Measurements from ENCODE around the gene DNAJB2.
"Not testable (repeated sequence)": the region's sequence is repeated elsewhere in the genome, so short reads cannot be mapped to it uniquely, and the experiment has no call there.

Gene DNAJB2

DNA sequence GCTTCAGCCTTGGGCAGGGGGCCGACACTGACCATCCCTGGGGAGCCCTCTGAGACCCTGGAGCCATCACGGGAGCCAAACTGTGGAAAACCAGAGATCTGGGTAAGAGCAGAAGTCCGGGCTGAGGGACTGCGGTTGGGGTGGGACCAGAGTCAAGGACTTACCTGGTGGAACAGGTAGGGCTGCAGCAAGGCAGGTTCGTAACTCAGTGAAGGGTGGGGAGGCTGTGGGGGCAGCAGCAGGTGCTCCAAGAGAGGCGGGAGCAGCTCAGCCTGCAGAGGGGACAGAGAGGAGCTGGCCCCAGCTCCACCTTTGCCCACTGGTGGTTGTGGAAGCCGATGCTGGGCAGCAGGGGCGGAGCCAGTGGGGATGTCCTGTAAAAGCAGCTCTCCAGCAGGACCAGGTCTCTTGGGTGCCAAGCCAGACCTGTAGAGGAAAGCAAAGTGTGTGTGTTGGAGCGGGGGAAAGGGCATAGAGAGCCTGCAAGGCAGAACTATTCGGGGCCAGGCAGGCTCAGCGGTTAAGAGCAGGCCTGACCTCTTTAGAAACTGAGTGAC lies 23.3 kb downstream of the DNAJB2 start:
- DNase-seq: no peak

DNA sequence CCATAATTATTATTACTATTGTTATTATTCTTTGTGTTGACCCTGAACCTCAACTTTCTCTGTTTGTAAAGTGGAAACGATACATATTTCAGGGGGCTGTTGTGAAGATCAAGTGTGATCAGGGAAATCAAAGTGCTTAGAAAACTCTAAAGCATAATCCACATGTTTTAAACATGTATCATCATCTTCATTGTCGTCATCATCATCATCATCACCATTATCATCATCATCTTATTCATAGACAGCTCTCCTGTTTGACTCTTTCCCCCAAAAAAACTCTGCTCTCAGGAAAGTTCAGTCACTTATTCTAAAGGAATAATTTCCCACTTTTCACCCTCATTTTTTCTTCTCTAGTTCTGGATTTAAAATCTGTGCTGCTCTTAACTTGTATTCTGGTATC lies 25.1 kb downstream of the DNAJB2 start:
- no peak for DNase-seq

DNA sequence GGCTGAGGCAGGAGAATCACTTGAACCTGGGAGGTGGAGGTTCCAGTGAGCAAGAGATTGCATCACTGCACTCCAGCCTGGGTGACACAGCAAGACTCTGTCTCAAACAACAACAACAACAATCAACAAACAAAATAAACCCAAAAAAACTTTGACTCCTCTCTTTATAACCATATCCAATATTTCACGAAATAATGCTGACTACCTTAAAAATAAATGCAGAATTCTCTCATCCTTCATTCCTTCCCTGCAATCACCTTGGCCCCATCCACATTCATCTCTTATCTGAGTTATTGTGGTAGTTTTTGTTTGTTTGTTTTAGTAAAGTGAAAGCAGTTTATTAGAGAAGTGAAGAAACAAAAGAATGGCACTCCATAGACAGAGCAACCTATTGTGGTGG lies 26.9 kb downstream of the DNAJB2 start:
- DNase-seq: no peak

DNA sequence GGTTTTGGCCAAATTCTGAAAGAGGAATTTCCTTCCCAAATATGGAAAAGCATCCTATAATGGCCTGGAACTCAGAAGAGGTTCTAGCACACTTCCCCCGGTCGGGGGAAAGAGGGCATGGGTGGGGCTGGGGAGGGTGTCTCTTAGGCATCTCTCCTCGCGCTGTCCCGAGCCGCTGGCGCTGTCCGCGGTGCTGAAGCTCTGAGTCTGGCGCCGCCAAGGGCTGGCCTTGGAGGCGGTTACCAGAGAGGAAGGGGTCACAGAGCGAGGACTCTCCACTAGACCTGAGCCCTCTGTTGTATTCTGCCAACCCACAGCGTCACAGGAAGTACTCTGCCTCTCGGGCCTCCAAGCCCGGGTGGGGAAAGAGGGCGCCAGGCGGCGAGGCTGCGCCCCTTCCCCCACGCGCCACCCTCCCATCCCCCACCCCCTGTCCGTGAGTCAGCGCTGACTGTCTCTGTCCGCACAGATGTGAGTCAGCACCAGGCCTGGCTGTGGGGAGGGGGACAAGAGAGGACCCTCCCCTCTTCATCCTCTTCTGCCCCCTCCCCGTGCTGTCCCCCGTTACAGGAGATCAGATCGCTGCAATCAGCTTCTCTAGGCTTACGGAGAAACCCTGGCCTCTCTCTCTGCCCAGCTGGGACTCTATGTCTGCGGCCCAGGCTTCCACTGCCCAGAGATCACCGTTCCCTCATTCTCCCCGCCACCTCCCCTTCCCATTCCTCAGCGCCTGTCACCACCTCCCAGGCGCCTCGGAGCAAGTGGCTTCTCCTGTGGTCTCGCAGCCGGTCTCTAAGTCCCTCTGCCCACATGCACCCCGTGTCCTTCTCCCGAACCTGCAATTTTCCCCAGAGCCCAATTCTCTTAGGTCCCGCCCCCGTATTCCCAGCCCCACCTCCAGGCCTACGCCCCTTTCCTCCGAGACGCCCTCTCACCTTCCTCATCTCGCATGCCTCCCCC lies 29.3 kb downstream of the DNAJB2 start:
- DNase-seq: peak; percentile 72 to 90 (median 85)

DNA sequence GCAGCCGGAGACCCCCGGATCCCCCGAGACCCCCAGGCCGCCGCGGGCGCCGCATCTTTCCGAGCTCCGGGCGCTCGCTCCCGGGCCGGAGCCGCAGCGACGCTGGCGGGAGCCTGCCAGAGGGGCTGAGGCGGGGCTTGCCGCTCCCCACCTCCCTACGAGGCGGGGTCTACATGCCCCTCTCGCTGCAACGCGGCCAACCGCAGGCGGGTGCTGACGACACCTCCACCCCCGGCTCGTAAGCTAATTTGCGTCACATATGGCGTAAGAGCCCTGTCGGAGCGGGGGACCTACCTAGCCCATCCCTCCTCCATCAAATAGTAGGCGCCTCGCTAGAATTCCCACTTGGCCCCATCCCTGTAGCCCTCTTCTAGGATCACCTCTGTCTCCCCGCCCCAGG lies 30.1 kb downstream of the DNAJB2 start, which contains the start of gene PTPRN:
Gene PTPRN, minus strand, starts transcription at position 124 of the 400 bp plus-strand sequence. Its CDS starts 69 bp downstream, at position 55.
- DNase-seq: no peak

DNA sequence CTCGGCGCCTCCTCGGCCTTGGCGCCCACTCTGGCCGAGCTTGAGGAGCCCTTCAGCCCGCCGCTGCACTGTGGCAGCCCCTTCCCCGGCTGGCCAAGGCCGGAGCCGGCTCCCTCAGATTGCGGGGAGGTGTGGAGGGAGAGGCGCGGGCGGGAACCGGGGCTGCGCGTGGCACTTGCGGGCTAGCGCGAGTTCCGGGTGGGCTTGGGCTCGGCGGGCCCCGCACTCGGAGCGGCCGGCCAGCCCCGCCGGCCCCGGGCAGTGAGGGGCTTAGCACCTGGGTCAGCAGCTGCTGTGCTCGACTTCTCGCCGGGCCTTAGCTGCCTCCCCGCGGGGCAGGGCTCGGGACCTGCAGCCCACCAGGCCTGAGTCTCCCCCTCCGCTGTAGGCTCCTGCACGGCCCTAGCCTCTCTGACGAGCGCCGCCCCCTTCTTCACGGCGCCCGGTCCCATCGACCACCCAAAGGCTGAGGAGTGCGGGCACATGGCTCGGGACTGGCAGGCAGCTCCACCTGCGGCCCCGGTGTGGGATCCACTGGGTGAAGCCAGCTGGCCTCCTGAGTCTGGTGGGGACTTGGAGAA lies 33.6 kb downstream of the DNAJB2 start:
- not testable (repeated sequence) for DNase-seq

DNA sequence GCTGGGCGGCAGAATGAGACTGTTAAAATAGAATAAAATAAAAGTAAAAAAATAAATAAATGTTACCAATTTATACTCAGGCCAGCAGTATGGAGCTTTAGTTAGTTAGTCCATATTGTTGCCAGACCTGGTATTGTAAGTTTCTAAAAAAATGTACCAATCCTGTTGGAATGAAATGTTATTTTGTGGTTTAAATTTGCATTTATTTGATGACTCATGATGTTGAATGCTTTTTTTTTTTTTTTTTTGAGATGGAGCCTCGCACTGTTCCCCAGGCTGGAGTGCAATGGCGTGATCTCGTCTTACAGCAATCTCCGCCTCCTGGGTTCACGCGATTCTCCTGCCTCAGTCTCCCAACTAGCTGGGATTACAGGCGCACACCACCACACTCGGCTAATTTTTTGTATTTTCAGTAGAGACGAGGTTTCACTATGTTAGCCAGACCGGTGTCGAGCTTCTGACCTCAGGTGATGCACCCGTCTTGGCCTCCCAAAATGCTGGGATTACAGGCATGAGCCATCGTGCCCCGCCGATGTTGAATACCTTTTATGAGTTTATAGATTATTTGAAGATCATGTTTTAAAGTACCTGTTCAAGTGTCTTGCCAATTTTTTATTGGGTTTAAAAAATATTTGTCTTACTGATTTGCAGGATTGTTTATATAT lies 35.8 kb downstream of the DNAJB2 start:
- DNase-seq: no peak

DNA sequence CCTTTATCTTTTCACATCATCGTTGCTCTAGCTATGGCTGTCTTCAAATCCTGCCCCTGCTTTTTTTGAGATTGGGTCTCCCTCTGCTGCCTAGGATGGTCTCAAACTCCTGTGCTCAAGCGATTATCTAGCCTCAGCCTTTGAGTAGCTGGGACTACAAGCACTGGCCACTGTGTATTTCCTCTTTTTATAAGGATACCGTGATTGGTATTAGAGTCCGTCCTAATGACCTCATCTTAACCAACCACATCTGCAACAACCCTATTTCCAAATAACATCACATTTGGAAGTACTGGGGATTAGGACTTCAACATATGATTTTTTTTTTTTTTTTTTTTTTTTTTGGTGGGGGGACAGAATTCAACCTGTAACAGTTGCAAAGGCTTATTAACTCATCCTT lies 44.3 kb downstream of the DNAJB2 start:
- DNase-seq: peak in 3 of 4 experiments; percentile 47 to 63 (median 60)

DNA sequence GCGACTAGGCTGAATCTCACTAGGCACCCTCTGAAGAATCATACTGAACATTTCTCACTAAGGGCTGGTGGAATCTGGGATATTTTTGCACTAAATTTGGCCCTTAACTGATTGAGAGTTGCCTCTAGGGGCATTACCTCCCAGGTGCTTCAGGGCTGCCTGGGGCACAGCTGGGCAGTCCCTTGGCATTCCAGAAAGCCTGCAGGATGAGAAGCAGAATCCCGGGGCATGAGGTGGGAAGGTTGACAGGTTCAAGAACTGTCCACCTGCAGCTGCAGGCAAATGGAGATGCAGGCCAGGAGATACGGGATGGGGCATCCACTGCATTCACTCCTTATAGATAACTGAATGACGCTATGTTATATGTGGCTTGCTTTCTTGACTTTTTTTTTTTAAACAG lies 46.0 kb downstream of the DNAJB2 start:
- no peak for DNase-seq

DNA sequence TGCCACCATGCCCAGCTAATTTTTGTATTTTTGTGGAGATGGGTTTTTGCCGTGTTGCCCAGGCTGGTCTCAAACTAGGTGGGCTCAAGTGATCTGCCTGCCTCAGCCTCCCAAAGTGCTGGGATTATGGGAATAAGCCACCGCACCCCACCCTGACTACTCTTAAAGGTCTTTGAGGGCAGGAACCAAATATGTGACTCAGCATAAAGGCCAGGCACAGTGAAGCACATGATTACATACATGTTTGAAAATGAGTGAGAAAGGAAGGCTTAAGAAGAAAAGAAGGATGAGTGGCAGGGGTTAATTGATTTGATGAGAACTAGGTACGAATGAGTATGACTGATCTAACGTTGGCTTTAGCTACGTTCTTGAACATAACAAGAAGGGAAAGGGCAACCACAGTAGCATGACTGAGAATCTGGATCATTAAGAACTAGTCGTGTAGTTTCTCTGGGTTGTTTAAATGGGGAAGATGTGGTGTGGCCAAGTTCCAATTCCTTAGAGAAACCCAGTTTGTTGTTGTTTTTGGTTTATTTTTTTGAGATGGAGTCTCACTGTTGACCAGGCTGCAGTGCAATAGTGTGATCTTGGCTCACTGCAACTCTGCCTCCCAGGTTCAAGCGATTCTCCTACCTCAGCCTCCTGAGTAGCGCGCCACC lies 46.6 kb downstream of the DNAJB2 start:
- DNase-seq: peak; percentile 14 to 56 (median 40)

DNA sequence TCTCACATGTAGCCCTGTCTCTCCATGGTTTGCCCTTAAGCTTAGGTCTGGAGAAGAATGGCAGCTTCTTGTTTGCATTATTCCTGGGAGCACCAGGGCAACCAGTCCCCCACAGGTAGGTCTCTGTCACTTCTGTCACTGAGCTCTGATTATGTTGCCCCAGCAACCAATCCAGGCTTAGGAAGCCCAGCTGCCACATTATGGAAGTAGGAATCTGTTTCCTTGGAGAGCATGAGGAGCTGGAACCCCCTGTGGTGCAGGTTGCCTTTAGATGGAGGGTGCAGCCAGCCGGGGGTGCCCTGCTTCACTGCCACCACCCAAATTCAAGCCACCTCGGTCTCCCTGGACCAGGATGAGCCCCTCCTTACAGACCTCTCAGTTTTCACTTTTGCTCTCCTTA lies 48.6 kb downstream of the DNAJB2 start:
- no peak for DNase-seq

DNA sequence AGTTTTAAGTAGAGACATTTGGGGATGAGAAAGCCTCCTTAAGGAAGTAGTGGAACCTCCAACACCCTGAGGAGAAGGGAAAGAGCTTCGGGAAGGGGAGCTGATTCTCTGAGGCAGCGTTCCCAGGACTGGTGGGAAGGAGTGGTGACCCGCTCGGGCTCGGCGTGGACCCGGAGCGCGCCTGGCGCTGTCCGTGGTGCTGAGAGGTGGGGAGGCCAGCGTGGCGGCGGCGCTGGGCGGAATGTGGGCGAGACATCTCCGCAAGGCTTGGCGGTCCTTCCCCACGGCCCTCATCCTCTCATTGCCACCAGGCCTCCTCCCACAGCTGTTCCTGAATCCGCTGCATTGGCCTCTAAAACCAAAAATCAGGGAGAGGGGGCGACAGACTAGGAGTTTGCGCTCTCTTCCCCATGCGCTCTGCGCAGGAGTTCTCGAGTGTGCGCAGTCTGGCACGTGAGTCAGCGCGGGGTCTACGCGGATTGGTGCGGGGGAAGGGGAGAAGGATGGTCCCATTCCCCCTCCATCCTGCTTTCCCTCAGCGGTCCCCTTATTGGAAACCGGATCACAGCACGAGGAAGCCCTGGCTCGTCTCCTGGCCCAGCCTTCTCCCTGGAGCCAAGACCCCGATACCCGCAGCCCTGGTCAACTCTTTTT lies 52.5 kb downstream of the DNAJB2 start:
- DNase-seq: peak; percentile 25 to 70 (median 47)

DNA sequence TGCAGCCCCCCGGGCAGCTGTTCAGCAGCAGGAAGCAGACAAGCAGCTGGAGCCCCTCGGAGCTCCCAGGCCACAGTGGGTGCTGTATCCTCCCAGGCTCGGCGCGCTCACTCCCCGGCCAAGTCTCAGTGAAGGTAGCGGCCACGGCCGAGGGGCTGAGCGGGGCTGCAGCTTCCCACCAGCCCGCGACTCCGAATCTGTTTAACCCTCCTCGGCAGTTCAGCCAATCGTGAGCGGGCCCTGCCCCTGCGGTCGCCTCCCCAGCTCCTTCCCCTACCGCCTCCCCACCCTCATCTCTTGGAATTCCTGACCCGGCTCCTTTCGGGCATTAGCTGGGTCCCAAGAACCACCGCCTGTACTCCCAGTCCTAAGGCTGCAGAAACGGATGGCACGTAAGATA lies 53.4 kb downstream of the DNAJB2 start, which contains the start of gene RESP18:
Gene RESP18, minus strand, starts transcription at position 203 of the 400 bp plus-strand sequence.
- no peak for DNase-seq

DNA sequence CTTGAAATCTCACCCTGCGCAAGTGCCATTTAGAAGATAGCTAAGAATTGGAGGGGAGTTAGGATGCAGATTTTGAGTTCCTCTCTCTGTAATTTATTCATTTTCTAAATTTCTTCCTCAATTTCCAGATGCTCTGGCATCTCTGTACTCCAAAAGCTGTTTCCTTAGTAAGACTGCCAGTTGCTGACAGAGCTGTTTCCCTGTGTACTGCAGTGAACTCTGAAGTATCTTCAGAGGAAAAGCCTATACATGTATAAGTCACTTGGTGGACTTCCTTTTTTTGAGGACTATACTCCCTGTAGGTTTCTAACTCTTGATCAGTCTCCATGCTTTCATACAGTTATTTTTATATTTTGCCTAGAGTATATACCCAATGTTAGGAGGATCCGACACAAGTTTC lies 54.9 kb downstream of the DNAJB2 start:
- DNase-seq: peak; percentile 36 to 89 (median 68)

DNA sequence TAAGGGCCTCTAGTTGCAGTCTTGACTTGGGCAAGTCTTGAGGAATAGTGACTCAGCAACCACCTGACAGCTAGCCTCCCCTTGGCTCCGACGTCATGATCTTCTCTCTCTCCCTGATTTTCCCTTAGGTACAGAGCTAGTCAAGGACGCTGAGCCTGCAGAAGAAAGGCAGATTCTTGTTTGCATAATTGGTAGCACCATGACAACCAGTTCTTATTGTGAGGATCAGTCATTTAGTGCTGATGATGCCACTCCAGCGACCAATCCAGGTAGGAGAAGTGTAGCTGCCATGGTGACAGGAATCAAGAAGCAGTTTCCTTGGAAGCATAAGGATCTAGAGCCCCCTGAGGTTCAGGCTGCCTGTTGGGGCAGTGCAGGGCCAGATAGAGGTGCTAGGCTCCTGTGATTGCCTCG lies 56.2 kb downstream of the DNAJB2 start:
- peak in 1 of 4 experiments; percentile 47 for DNase-seq
